Measurements from ENCODE around the gene SPTY2D1.
"Not testable (repeated sequence)": the region's sequence is repeated elsewhere in the genome, so short reads cannot be mapped to it uniquely, and the experiment has no call there.

Gene SPTY2D1

DNA sequence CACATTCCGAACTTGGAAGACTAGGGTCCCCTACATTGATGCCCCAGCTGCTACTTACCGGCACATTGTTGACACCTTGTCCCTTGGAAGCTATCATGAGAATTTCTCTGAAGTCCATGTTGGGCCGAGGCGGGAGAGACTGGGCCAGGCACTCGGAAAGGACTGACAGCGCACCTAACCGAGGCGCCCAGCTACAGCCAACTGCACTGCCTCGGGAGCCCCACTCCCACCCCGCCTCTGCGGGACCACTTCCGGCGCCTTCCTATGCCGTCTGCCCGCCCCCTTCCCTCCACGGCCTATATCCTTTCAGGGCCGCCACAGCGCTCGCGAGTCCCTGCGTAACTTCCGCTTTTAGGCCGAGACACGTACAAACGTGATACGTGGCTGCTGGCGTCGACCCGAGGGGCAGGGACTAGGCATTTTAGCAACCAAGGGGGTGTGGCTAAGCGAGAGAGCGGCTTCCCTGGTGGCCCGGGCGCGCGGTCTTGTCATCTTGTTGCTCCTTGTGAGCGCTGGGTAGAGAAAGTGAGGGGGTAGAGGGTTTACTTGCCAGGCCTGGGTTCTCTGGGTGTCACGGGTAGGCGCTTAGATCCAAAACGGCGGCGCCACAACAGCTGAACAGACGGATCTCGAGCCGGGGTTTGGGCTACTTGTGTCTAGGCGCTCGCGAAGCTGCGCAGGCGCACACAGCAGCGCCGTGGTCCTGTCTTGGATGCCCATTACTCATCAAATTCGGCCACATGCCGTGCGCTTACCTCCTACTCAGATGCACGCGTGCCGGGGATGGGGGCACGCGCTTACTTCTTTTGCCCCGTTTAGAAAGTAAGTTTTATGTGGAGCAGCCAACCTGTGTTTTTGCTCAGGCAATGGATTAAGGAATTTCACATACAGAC lies at the start of gene SPTY2D1:
Gene SPTY2D1, minus strand, starts transcription at position 203 of the 893 bp plus-strand sequence. Its CDS starts 85 bp downstream, at position 118.
- peak; percentile 99 for DNase-seq

- DNase-seq, result no peak
These were observed 48.3 kb upstream of the SPTY2D1 start for GRCh38 chr11:18682466-18682865.

GRCh38 chr11:18681949-18682348 lies 47.8 kb upstream of the SPTY2D1 start:
- DNase-seq, result not testable (repeated sequence)

DNA sequence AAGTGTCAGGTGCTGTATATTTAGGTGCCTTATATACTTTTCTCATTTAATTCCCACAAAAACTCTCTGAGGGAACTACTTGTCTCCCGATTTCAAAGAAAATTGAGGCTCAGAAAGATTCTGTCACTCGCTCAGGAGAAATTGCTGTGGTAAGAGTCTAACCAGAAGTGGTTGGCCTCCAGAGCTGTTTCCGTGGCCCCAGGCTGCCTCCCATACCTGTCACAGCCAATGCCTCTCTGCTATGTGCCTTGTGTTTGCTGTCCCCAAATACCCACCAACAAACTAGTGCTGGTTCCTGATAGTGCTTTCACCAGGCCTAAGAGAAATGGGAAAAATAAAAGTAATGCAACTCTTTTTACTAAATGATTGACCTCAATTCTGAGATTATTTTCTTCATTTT lies 43.4 kb upstream of the SPTY2D1 start:
- DNase-seq, result no peak

GRCh38 chr11:18676803-18677202 lies 42.7 kb upstream of the SPTY2D1 start:
- no peak for DNase-seq

GRCh38 chr11:18672209-18672608 lies 38.1 kb upstream of the SPTY2D1 start:
- DNase-seq, result peak; percentile 75

DNA sequence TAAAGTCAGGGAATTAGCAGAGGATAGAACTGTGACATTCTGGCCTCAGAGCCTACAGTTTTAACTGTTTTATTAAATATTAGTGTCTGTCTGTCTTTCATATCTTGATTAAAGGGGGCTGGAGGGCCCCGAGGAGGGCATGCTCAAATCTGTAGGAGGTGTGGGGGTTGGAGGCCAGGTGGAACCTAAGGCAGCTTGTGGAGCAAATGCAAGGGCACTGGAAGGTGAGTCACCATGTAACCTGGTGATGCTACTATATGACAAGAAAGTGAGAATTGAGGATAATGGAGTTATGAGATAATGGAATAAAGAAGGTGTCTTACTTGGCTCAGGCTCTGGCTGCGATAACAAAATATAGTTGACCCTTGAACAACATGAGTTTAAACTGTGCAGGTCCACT lies 37.1 kb upstream of the SPTY2D1 start:
- no peak for DNase-seq

GRCh38 chr11:18669711-18670110 lies 35.6 kb upstream of the SPTY2D1 start:
- no peak for DNase-seq

GRCh38 chr11:18669219-18669596 lies 35.1 kb upstream of the SPTY2D1 start:
- peak; percentile 35 for DNase-seq

DNA sequence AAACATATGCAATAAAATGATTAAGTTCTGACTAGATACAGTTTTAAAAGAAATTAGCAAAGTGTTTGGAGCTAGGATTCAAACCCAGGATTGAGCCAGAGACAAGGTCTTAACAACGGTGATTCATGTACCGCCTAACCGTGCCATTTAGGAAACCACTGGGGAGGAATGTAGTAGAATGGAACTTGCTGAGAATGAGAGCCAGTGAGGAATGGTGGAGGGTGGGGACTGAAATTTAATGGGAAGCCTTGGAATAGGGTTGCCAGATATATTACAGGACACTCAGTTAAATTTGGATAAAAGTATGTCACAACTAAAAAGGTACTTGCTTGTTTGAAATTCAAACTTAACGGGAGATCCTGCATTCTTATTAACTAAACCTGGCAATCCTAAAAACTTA lies 34.0 kb upstream of the SPTY2D1 start:
- no peak for DNase-seq

DNA sequence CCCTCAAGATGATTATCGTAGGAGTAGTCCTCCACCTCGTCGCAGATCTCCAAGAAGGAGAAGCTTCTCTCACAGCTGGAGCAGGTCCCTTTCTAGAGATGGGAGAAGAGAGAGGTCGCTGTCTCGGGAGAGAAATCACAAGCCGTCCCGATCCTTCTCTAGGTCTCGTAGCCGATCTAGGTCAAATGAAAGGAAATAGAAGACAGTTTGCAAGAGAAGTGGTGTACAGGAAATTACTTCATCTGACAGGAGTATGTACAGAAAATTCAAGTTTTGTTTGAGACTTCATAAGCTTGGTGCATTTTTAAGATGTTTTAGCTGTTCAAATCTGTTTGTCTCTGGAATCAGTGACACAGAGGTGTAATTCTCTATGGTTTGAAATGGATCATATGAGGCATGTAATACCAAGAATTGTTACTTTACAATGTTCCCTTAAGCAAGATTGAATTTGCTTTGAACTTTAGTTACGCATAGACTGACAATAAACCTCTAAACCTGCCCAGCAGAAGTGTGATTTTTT lies 31.3 kb upstream of the SPTY2D1 start:
- not testable (repeated sequence) for DNase-seq

GRCh38 chr11:18657673-18658072 lies 23.5 kb upstream of the SPTY2D1 start:
- DNase-seq, result no peak

- DNase-seq, result peak; percentile 66
These were observed 16.9 kb upstream of the SPTY2D1 start for GRCh38 chr11:18650859-18651557.

- no peak for DNase-seq
These were observed 16.2 kb upstream of the SPTY2D1 start for GRCh38 chr11:18650353-18650752.

DNA sequence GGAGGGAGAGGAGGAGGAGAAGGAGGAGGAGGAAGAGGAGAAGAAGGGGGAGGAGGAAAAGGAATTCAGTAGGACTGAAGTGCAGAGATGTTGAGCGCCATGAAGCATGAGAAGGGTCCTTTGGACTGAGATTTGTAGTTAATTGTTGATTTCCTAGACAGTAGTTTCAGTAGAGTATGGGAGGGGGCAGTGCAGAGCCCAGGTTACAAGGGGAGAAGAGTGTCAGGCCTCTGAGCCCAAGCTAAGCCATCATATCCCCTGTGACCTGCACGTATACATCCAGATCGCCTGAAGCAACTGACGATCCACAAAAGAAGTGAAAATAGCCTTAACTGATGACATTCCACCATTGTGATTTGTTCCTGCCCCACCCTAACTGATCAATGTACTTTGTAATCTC lies 8.9 kb upstream of the SPTY2D1 start:
- DNase-seq, result not testable (repeated sequence)

GRCh38 chr11:18641677-18642076 lies 7.5 kb upstream of the SPTY2D1 start:
- no peak for DNase-seq

GRCh38 chr11:18633256-18634139 lies 644 bp downstream of the SPTY2D1 start:
- DNase-seq, result peak; percentile 26

DNA sequence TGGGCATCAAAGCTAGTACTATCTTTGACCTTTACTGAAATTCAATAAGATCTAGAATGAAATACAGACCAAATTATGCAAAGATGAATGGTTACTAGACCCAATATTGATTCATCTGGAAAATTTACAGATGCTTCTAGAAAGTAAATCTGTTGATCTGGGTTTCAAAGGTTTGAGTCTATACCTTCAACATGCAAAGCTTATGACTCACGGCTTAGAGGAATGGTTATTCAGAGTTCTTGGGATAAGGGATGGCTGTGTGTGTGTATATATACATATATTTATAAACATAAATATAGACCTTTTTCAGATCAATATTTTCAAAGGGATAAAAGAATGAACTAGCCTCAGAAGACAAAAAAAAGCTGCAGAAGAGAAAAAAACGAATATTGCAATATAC lies 1.3 kb downstream of the SPTY2D1 start:
- no peak for DNase-seq

DNA sequence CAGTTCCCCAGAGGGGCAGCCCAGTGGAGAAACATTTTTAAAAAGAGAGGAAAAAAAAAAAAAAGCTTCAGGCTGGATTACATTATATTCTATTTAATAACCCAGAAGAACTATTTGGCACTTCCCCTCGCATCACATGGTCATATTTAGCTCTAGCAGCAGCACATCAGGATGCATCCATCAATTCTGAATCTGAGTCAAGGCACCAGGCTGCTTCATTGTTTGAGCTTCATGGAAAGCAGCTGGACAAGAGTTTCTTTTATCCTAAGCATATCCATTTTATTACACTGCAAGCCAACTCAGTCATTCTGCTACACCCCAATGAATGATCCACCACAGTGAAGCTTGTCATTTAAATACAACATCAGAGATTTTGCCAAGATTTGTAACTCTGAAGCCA lies 10.0 kb downstream of the SPTY2D1 start:
- no peak for DNase-seq

DNA sequence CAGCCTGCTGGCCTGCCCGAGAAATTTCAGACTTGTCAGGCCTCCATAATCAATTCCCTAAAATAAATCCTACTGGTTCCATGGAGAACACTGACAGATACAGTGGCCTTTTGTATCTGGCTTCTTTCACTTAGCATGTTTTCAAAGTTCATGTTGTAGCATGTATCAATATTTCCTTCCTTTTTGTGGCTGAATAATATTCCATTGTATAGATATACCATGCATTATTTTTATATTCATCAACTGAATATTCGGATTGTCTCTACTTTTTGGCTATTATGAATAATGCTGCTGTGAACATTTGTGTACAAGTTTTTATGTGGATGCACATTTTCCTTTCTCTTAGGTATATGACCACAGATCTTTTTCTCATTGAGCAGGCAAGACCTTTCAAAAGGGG lies 10.4 kb downstream of the SPTY2D1 start:
- DNase-seq, result no peak

- DNase-seq, result no peak
These were observed 15.7 kb downstream of the SPTY2D1 start for GRCh38 chr11:18618342-18619025.

DNA sequence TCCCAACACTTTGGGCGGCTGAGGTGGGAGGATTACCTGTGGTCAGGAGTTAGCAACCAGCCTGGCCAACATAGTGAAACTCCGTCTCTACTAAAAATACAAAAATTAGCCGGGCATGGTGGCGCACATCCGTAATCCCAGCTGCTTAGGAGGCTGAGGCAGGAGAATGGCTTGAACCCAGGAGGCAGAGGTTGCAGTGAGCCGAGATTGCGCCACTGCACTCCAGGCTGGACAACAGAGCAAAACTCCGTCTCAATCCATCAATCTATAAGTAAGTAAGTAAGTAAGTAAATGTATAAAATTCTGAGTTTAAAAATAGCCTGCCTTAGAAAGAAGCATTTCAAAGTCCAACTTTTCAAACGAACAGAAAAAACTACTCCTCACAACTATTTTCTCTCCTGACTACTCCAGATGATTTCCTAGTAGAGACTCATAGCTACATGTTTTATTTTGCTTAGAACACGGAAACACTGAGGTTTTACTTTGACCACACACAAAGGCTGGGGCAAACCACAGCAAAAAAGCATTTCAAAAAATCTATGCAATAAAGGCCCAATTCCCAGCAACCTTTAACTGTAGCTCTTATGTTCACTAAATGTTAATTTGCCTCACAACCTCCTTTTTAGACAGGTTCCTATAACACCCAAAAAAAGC lies 16.3 kb downstream of the SPTY2D1 start:
- DNase-seq, result peak; percentile 71
